ENCODE measurements around the gene GOPC.
"Not testable (repeated sequence)": the region's sequence is repeated elsewhere in the genome, so short reads cannot be mapped to it uniquely, and the experiment has no call there.

The GOPC gene

DNA sequence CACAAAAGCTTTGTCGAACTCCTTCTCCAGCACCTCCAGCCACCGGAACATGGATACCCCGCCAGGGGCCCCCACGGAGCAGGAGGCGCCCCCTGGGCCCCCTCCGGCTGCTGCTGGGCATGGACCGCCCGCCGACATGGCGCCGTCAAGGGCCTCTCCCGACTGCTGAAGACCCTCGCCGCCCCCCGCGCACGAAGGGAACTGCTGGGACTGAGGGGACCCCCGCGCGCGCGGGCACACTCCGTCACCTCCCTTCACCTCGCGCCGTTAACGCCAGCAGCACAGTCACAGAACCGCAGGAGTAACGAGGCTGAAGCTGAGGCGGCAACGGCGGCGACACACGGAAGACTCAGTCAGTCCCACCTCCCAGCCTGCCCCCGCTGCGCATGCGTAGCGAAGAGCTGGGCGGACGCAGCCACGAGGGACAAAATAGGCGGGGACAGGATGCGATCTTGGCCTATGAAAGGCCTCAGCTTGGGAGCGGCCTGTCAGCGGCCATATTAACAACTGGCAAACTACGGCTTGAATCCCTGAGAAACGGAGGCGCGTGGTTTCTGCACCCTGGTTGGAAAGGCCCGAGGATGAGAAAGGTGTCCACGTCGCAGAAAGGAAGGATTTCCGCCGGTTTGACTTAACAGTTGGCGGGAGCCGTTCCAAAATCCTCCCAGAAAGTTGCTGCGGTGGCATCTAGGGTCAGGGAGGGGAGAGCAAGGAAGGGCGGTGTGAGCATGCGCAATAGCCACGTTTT lies at the start of gene GOPC:
Gene GOPC, minus strand, starts transcription at position 361 of the 748 bp plus-strand sequence. Its CDS starts 223 bp downstream, at position 138.
- peak; percentile 91 for DNase-seq

DNA sequence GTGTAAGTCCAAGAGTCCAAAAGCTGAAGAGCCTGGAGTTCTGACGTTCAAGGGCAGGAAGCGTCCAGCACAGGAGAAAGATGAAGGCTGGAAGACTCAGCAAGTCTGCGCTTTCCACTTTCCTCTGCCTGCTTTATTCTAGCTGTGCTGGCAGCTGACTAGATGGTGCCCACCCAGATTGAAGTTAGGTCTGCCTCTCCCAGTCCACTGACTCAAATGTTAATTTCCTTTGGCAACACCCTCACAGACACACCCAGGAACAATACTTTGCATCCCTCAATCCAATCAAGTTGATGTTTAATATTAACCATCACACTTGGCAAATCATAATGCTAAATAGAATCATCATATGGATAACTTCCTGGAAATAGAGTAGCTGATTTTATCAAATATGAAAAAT lies 49.7 kb upstream of the GOPC start:
- DNase-seq, result not testable (repeated sequence)

DNA sequence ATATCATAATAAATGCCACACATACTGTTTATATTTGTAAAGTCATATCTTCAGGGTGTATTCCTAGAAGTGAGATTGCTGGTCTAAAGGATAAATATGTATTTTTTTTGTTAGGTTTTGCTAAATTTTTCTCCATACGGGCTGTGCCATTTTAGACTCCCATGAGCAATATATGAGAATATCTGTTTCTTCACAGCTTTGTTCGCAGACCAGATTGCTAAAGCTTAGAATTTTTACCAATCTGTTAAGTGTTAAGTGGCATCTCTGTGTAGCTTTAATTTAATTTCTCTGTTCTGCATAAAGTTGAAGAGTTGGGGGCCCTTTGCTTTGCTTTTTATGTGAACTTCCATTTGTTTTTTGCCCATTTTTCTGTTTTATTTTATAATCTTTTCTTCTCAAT lies 40.7 kb upstream of the GOPC start:
- DNase-seq, result no peak

DNA sequence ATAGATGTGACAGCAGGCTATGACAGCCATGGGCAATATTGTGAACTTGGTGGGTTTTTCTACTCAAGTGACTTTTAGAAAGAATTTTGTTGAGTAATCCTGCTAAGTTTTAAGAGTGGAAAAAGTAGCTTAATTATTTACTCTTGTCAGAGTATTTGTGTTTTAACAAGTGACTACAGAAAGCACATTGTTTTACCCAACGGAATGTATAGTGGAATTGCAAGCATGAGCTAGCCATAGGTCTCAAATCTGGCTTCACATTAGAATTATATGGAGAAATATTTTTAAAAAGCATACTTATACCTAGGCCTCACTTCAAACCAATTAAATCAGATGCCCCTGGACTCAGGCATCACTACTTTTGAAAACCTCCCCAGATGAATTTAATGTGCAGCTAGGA lies 35.5 kb upstream of the GOPC start:
- no peak for DNase-seq

DNA sequence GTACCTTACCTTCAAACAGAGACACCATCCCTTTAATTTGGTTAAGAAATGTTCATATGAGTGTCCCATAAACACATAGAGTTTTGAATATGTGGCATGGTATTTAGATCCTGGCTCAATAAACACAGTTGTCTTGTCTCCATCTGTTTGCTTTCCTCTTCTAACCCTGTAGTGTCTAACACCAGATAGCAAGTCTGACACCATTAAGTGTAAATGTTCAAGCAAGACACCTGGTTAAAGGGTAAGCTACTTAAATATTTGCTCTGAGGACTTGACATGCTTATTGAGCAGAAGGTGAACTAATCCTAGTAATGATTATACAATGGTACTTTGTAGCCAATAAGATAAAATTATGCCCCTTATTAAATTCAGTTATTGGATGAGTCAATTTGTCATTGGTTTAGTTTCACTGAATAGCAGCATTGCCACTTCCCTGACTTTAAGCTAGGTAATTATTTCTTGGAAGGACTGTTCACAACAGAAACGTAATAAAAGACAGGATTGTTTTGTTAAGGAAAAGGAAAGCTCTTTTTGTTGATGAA lies 26.9 kb upstream of the GOPC start:
- no peak for DNase-seq

DNA sequence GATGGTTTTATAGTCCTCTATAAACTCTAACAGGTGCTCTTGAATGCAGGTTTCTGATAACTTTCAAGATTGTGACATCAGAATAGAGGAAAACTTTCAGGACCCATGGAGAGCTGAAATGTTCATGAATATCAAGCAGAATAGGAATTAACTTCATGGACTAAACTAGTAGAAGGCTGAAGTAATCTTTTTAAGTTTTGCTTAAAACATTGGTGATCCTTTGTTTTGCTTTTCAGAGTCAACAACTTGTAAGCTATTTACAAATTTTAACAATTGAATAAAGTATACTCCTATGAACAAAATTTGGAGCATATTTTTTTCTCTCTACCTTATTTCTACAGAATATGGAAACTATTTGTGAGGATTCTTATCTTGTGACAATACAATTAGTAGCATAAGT lies 25.2 kb upstream of the GOPC start:
- DNase-seq, result no peak

DNA sequence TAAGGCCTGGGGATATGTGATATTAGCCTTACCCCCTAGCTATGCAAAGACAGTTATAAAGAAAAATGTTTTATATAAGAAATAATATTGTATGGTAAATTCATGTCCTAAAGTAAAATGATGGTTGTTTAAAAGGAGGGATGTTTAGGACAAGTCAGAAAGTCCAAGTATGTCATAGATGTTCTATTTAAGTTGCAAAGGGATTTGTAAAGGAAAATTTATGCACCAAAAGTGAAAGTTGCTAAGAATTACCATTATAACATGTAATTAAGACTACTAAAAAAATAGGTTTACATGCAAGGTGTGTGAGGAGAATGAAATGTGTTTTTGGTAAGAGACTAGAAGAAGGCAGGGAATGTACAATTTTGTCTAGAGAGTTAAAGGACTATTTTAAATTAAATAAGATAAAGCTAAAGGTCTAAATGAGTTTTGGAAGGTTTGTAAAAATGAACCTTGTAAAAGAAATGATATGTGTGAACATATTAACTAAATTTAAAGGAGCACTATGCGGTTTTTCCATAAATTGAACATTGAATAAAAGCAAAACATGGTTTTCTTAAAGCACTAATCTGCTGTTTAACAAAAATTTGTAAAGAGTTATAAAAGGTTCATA lies 22.7 kb upstream of the GOPC start:
- no peak for DNase-seq

DNA sequence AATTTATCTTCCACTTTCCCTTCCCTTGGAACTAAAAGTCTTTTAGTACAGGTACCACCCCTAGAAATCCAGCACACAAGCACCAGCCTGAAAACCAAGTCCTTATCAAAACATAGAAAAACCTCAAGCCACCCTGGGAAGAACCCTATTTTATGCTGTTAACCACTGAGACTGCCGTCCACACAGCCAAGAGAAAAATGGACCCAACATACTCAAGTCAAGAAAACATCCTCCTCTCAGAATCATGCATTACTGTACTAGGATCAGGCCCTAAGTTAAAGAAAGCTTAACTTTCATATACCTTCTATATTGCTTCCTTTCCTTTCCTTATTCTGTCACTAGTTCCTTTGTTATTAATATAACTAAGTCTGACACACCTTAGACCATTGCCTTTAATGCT lies 16.9 kb upstream of the GOPC start:
- no peak for DNase-seq

DNA sequence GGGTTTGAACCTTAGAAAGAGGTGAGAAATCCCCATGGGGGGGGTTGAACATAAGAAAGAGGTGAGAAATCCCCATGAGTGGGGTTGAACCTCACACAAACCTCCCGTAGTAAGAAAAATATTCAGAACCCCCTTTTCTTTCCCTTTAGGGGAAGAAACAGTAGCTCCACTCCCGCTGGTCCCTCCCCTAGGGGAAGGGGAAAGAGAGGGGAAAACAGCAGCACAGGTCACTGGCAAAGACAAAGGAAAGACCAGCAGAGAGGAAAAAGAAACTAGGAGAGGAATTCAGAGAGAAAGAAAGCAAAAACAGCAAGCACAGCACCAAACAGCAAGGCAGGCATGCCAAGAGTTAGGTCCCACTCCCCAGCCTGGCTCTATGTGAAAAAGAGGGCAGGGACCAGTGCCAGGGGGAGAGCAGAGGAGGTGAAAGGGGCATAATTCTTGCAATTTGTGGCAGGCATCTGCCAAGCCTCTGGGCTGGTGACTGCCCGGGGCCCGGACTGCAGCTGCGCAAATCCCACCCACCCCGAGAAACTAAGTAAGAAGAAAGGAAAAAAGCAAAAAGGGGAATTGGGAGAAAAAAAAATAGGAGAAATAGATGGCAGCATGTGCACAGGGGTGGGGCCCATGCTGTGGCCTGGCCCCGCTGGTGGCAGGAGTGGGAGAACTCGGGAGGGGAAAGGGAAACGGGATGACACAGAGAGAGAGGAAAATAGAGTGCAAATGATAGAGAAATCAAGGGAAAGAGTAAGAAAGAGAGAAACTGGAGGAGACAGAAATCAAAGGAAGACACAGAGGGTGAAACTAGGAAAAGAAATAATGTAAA lies 15.1 kb upstream of the GOPC start:
- DNase-seq, result no peak

DNA sequence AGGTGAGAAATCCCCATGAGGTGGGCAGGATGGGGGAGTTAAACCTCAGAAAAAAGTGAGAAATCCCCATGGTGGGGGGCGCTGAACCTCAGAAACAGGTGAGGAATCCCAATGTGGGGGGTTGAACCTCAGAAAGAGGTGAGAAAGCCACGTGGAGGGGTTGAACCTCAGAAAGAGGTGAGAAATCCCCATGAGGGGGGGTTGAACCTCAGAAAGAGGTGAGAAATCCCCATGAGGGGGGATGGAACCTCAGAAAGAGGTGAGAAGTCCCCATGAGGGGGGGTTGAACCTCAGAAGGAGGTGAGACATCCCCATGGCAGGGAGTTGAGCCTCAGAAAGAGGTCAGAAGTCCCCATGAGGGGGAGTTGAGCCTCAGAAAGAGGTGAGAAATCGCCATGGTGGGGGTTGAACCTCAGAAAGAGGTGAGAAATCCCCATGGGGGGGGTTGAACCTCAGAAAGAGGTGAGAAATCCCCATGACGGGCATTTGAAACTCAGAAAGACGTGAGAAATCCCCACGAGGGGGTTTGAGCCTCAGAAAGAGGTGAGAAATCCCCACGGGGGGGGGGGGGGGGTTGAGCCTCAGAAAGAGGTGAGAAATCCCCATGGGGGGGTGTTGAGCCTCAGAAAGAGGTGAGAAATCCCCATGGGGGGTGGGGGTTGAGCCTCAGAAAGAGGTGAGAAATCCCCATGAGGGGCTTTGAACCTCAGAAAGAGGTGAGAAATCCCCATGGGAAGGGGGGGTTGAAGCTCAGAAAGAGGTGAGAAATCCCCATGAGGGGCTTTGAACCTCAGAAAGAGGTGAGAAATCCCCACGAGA lies 14.3 kb upstream of the GOPC start:
- peak; percentile 7 for DNase-seq

DNA sequence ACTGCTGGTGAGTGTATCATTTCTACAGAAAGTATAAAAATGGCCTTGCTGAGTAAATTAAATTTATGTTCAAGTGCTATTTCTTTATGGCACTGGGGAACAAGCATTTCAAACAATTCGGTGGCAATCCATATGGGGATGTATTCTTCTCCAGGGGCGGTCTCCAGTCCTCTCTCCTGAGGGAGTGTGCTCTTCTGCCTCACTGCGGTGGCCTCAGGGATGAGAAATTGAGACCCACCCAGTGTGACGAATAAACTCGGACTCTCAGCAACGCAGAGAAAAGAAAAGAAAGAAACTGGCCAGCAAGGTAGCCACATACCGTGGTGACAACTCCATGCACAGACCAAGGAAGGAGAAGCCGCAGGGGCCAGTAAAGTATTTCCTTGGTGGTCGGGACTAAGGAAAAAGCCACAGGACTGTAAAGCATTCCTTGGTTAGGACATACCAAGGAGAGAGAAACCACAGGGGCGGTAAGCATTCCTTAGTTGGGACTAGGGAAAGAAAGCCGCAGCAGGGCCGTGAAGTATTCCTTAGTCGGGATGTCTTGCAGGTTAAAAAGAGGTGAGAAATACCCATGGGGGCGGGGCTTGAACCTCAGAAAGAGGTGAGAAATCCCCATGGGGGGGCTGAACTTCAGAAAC lies 13.6 kb upstream of the GOPC start:
- no peak for DNase-seq

DNA sequence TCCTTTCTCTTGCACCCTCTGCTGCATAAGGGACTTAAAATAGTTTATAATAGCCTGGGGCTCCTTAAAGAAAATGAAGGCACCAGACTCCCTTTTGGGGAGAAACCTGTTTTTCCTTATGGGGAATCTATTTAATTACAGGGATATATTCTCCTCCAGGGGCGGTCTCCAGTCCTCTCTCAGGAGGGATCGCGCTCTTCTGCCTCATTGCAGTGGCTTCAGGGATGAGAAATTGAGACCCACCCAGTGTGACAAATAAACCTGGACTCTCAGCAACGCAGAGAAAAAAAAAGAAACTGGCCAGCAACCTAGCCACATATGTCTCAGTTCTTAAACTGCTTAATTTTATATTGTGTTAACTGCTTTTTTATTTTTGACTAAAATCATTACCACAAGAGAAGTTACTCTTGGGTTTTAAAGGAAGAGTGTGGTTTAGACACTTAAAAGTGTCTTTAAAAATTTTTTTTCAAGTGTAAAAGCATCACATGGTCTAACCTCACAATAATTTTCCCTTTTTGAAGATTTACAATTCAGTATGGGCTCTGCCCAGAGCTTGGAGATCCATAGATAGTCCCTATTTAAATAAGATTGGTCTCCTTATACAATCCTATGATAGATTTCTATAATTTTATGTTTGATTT lies 11.7 kb upstream of the GOPC start:
- no peak for DNase-seq

DNA sequence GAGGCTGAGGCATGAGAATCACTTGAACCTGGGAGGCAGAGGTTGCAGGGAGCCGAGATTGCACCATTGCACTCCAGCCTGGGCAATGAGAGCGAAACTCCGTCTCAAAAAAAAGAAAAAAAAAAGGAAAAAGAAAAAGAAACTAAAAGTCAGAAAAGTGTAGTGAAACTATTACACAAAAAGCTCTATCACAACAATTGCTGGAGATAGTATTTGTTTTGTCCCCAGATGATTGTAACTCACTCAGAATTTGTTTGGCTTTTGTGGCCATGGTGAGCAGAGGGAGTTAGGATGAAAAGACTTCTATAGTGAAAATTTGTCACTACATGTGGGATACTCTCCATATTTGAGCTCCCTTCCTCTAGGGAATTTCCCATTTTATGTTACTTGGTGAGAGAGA lies 5.2 kb upstream of the GOPC start:
- DNase-seq, result no peak

DNA sequence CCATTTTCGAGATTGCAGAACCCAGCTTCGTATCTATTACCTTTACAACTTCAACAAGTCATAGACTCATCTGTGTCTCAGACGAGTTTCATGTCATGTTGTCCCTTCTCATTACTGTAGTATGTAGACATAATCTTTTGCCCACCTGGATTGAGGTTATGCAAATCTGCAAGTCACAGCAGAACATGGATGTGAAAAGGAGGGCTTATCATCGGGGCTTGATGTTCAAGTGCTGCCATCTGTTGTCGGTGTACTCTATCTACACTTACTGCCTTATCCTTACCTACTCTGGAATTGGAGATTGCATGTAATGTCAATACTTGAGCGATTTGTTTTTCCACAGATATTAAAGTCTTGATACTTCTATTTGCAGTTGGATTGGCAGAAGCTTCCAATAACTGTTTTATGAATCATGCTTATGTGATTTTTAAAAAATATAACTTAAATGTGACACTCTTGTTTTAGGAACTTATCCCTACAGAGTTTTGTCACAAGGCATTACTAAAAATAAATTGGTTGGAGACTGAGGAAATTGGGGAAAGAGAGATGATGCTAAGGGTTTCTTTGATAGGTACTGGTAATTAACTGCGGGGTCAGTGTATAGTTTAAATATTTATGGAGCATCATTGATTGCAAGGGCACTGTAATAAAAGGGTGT lies 3.0 kb upstream of the GOPC start:
- peak; percentile 32 for DNase-seq

DNA sequence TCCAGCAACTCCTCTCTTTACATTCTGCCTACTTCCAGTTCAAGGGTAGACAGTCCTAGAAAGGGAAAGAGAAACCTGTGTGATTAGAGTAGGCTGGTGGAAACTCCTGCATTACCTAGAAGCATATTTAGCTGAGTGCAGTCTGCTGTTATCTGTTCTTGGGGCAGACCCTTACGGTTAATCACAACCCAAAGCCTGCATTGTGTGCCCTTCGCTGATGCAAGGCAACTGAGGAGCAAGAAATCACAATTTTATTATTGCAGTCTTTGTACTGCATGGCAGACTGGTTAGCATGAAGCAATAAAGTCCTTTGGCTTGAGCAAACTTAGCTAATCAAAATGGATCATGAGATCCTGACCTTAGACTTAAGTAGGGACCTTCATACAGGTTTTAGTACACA lies 1.5 kb upstream of the GOPC start:
- no peak for DNase-seq

DNA sequence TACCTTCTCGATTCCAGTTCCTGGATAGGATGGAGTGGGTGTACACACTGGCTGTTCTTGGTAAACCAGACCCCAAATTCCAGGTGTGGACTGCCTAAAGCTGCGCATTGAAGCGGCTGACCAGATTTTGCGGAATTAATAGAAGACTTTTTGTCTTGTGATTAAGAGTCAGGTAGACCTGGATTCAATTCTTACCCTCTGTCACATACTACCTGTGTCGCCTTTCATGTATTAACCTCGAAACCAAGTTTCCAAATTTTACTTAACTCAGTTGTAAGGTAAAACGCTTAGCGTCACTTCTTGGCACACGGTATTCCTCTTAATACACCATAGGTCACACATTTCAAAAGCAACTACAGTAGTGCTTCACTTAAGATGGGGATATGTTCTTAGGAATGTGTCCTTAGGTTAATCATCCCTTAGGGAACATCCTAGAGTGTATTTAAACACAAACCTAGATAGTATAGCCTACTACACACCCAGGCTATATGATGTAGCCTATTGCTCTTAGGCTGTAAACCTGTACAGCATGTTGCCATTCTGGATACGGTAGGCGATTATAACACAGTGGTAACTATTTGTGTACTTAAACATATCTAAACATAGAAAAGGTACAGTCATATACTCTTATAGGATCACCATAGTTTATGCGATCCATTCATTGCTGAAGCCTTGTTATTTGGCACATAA lies 733 bp upstream of the GOPC start:
- DNase-seq, result no peak

DNA sequence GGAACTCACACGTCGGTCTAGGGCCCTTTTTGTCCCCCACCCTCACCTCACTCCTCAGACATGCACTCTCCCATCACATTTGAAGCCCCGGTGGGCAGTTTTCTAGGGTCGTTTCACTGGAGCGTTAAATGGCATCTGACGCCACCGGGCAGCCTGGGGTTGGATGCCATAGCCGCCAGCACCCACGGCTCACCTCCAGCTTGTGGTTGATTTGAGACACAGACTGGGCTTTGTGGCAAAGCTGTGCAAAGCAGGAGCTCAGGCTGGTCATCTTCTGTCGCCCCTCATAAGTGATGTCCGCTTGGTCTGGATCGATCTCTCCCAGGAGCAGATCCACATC lies 530 bp downstream of the GOPC start:
- DNase-seq, result no peak

DNA sequence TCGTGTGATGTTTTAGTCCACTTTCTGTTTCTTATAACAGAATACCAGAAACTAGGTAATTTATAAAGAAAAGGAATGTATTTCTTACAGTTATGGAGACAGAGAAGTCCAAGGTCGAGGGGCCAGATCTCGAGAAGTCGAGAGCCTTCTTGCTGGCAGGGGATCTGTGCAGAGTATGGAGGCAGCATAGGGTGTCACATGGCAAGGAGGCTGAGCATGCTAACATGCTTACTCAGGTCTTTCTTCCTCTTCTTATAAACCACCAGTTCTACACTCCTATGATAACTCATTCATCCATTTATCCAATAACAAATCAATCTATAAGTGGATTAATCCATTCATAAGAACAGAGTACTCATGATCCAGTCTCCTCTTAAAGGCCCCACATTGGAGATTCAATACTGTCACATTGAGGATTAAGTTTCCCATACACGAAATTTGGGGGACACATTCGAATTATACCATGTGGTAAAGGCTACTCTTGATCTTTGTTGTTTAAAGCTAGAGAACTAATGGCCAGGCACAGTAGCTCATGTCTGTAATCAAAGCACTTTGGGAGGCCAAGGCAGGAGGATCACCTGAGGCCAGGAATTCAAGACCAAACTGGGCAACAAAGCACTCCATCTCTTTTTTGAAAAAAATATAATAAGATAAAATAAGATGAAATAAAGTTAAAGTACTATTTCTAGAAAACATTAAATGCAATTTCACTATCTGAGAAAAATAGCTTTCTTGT lies 2.1 kb downstream of the GOPC start:
- DNase-seq, result no peak

DNA sequence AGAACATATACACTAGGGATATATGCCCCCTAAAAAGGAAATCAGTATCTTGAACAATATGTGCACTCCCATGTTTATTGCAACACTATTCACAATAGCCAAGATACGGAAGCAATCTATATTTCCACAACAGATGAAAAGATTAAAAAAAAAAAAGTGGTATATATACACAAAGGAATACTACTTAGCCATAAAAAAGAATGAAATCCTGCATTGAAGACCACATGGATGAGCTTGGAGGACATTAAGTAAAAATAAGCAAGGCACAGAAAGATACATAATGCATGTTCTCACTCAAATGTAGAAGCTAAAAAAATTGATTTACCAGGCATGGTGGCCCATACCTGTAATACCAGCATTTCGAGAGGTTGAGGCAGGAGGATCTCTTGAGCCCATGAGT lies 4.6 kb downstream of the GOPC start:
- DNase-seq, result no peak

Data from activated CD4-positive, alpha-beta T cell treated with anti-CD3 and anti-CD28 coated beads, Interleukin-2, amount 50 U/mL, for 1 hour (primary cell).